H9 (cell line): ENCODE measurements around the gene PLA2G2E. TPM values are rescaled to one million over a fixed set of nuclear protein-coding genes. Genes with fewer than 3 reads are reported as not detected.

ENCODE experiments used
- DNase-seq: peaks from one replicate; pipeline ENCODE4 v3.0.0-alpha.2; 2017
- H2AFZ ChIP-seq: one replicate; pipeline ENCODE4 v1.6.1; 2013; ENCODE audit warnings: mild to moderate bottlenecking, low read length, control low read depth, moderate library complexity
- H2AK5ac ChIP-seq: 2 replicates; pipeline ENCODE4 v1.6.1; 2013; ENCODE audit warnings: low read length, control low read depth, mixed read lengths; ENCODE audit not compliant: insufficient read length
- H2BK120ac ChIP-seq: one replicate; pipeline ENCODE4 v1.6.1; 2013; ENCODE audit warnings: low read depth, mild to moderate bottlenecking, low read length, control low read depth, inconsistent platforms; ENCODE audit not compliant: poor library complexity, severe bottlenecking
- H2BK12ac ChIP-seq: 2 replicates; pipeline ENCODE4 v1.6.1; 2013; ENCODE audit warnings: low read length, control low read depth, mixed read lengths, low read depth; ENCODE audit not compliant: insufficient read length
- H2BK15ac ChIP-seq: 2 replicates; pipeline ENCODE4 v1.6.1; 2013; ENCODE audit warnings: low read depth, low read length, control low read depth
- H2BK20ac ChIP-seq: one replicate; pipeline ENCODE4 v1.6.1; 2013; ENCODE audit warnings: low read depth, mild to moderate bottlenecking, low read length, control low read depth, inconsistent platforms; ENCODE audit not compliant: poor library complexity, severe bottlenecking
- H2BK5ac ChIP-seq: 2 replicates; pipeline ENCODE4 v1.6.1; 2013; ENCODE audit warnings: low read length, control low read depth, mixed read lengths; ENCODE audit not compliant: insufficient read length
- H3K14ac ChIP-seq: 2 replicates; pipeline ENCODE4 v1.6.1; 2013; ENCODE audit warnings: low read length, control low read depth; ENCODE audit not compliant: insufficient read depth
- H3K18ac ChIP-seq: 2 replicates; pipeline ENCODE4 v1.6.1; 2013; ENCODE audit warnings: low read depth, mild to moderate bottlenecking, mixed read lengths, low read length, control low read depth; ENCODE audit not compliant: insufficient read length
- H3K23ac ChIP-seq: 2 replicates; pipeline ENCODE4 v1.6.1; 2013; ENCODE audit warnings: low read length, control low read depth, mixed read lengths, low read depth; ENCODE audit not compliant: insufficient read length
- H3K23me2 ChIP-seq: 2 replicates; pipeline ENCODE4 v1.6.1; 2013; ENCODE audit warnings: low read depth, mild to moderate bottlenecking, mixed read lengths, low read length, control low read depth; ENCODE audit not compliant: insufficient read length, poor library complexity, severe bottlenecking
- H3K27ac ChIP-seq: 2 replicates; pipeline ENCODE4 v1.5.1; 2013; ENCODE audit warnings: low read length, control low read depth, mixed read lengths, low read depth; ENCODE audit not compliant: insufficient read length
- H3K27me3 ChIP-seq: 2 replicates; pipeline ENCODE4 v1.6.1; 2013; ENCODE audit warnings: low read length, control low read depth, inconsistent platforms; ENCODE audit not compliant: insufficient read depth
- H3K4ac ChIP-seq: 2 replicates; pipeline ENCODE4 v1.6.1; 2013; ENCODE audit warnings: low read depth, mild to moderate bottlenecking, control low read depth, inconsistent platforms, low read length, moderate library complexity
- H3K4me1 ChIP-seq: 2 replicates; pipeline ENCODE4 v1.6.1; 2013; ENCODE audit warnings: low read length, control low read depth, inconsistent platforms; ENCODE audit not compliant: insufficient read depth
- H3K4me2 ChIP-seq: 2 replicates; pipeline ENCODE4 v1.6.1; 2013; ENCODE audit warnings: low read length, control low read depth, mixed read lengths; ENCODE audit not compliant: insufficient read length, insufficient read depth
- H3K56ac ChIP-seq: 2 replicates; pipeline ENCODE4 v1.6.1; 2013; ENCODE audit warnings: low read depth, mild to moderate bottlenecking, mixed read lengths, low read length, control low read depth; ENCODE audit not compliant: insufficient read length
- H3K79me1 ChIP-seq: 2 replicates; pipeline ENCODE4 v1.6.1; 2013; ENCODE audit warnings: low read depth, mild to moderate bottlenecking, moderate library complexity, low read length, control low read depth, inconsistent platforms; ENCODE audit not compliant: insufficient read depth, poor library complexity, severe bottlenecking
- H3K79me2 ChIP-seq: 2 replicates; pipeline ENCODE4 v1.6.1; 2013; ENCODE audit warnings: low read length, control low read depth, inconsistent platforms; ENCODE audit not compliant: insufficient read depth
- H3K9ac ChIP-seq: 2 replicates; pipeline ENCODE4 v1.6.1; 2013; ENCODE audit warnings: low read length, control low read depth, mixed read lengths; ENCODE audit not compliant: insufficient read length; ENCODE audit errors: extremely low read depth
- H3K9me3 ChIP-seq: one replicate; pipeline ENCODE4 v1.6.1; 2013; ENCODE audit warnings: low read depth, low read length, inconsistent platforms; ENCODE audit not compliant: control insufficient read depth
- H3T11ph ChIP-seq: one replicate; pipeline ENCODE4 v1.6.1; 2013; ENCODE audit warnings: mild to moderate bottlenecking, low read length, control low read depth, inconsistent platforms
- H4K20me1 ChIP-seq: one replicate; pipeline ENCODE4 v1.6.1; 2013; ENCODE audit not compliant: control insufficient read depth, insufficient read length, insufficient read depth
- H4K5ac ChIP-seq: 2 replicates; pipeline ENCODE4 v1.6.1; 2013; ENCODE audit warnings: low read depth, mild to moderate bottlenecking, mixed read lengths, low read length, control low read depth; ENCODE audit not compliant: insufficient read length
- H4K8ac ChIP-seq: replicated peaks from 2 replicates; pipeline ENCODE4 v1.6.1; 2013; ENCODE audit warnings: low read length, control low read depth, mixed read lengths, low read depth; ENCODE audit not compliant: insufficient read length
- H4K91ac ChIP-seq: 2 replicates; pipeline ENCODE4 v1.6.1; 2013; ENCODE audit warnings: low read depth, mild to moderate bottlenecking, moderate library complexity, mixed read lengths, low read length, control low read depth; ENCODE audit not compliant: insufficient read length
- H3K27ac Mint-ChIP-seq, 3 experiments: 2 replicates in 2 of 3; 3 replicates in 1 of 3; pipeline ENCODE4 v1.8.0; 2020 to 2021; ENCODE audit warnings: mixed read lengths in 3 of 3, mild to moderate bottlenecking in 1 of 3, moderate library complexity in 1 of 3
- H3K27me3 Mint-ChIP-seq: 2 replicates; pipeline ENCODE4 v1.8.0; 2021; ENCODE audit warnings: low read depth, mild to moderate bottlenecking, moderate library complexity, mixed read lengths
- H3K36me3 Mint-ChIP-seq, 3 experiments: 2 replicates in 2 of 3; 3 replicates in 1 of 3; pipeline ENCODE4 v1.8.0; 2020 to 2021; ENCODE audit warnings: low read depth in 3 of 3, mixed read lengths in 3 of 3; ENCODE audit not compliant: insufficient read depth in 1 of 3
- H3K4me1 Mint-ChIP-seq, 2 experiments: 2 replicates each; pipeline ENCODE4 v1.8.0; 2020; ENCODE audit warnings: mixed read lengths in 2 of 2
- H3K4me3 Mint-ChIP-seq, 2 experiments: 2 replicates in 1 of 2; 3 replicates in 1 of 2; pipeline ENCODE4 v1.8.0; 2020 to 2021; ENCODE audit warnings: mild to moderate bottlenecking in 2 of 2, mixed read lengths in 2 of 2, moderate library complexity in 1 of 2
- H3K9me3 Mint-ChIP-seq, 2 experiments: 2 replicates in 1 of 2; 3 replicates in 1 of 2; pipeline ENCODE4 v1.8.0; 2020; ENCODE audit warnings: mild to moderate bottlenecking in 2 of 2, mixed read lengths in 2 of 2, moderate library complexity in 1 of 2
- CTCF ChIP-seq: fragments of 200-600 bp; sonication (generic); conservative IDR thresholded peaks from 3 replicates; pipeline ENCODE4 v1.8.0; 2021; ENCODE audit warnings: antibody characterized with exemption, mild to moderate bottlenecking
- WGBS: extraction: QIAGEN DNeasy Blood & Tissue Kit; methylation state at CpG from one replicate; pipeline ENCODE4 v1.1.7; 2013; ENCODE audit warnings: missing lambda C conversion rate, low lambda C conversion rate, mixed read lengths; ENCODE audit not compliant: insufficient read length; ENCODE audit errors: extremely low coverage; 5-methylcytosine and 5-hydroxymethylcytosine counted together
- total RNA-seq: library from RNA; stranded (reverse); gene quantifications from 2 replicates; pipeline ENCODE4 v1.2.1, GENCODE V29; 2021

The PLA2G2E gene
- total RNA-seq, 1 experiment from 2014 or later, result not detected

GRCh38 chr1:19925342-19926070, 2.1 kb upstream of the PLA2G2E start:
- no peak overlapping the region for H3K9ac ChIP-seq

More at GRCh38 chr1:19925342-19926070, 2.1 kb upstream of the PLA2G2E start:
- Mint-ChIP-seq H3K4me3 (no peak overlapping the region), H3K27ac (no peak overlapping the region), H3K36me3 (peaks cover 0 to 2% (median 0%) of the 10 kb centered on the region in 3 experiments; a peak in 1 of 7 replicates), H3K27me3 (peaks cover 7% of the 10 kb centered on the region), H3K4me1 (peaks cover 5 to 14% of the 10 kb centered on the region in 2 experiments), H3K9me3 (peaks cover 2 to 11% of the 10 kb centered on the region in 2 experiments; a peak in 3 of 5 replicates)
- H2BK5ac ChIP-seq, result no peak overlapping the region
- no peak overlapping the region for H2BK15ac ChIP-seq
- H3K27ac ChIP-seq, result no peak overlapping the region
- H3T11ph ChIP-seq, result no peak overlapping the region
- peaks cover 1% of the 10 kb centered on the region for H3K9me3 ChIP-seq
- no peak overlapping the region for H3K23ac ChIP-seq
- H4K5ac ChIP-seq, result no peak overlapping the region
- H3K79me2 ChIP-seq, result no peaks in the 10 kb centered on the region
- H3K79me1 ChIP-seq, result no peaks in the 10 kb centered on the region
- no peak overlapping the region for H4K8ac ChIP-seq
- H4K20me1 ChIP-seq, result no peaks in the 10 kb centered on the region
- H3K23me2 ChIP-seq, result no peaks in the 10 kb centered on the region
- no peak overlapping the region for H3K18ac ChIP-seq
- H3K14ac ChIP-seq, result no peak overlapping the region
- no peak overlapping the region for H4K91ac ChIP-seq
- no peak overlapping the region for H3K4ac ChIP-seq
- H2BK120ac ChIP-seq, result no peak overlapping the region
- no peak overlapping the region for H2AFZ ChIP-seq
- H3K27me3 ChIP-seq, result no peaks in the 10 kb centered on the region
- TF ChIP-seq CTCF, result no peak
- H2AK5ac ChIP-seq, result no peak overlapping the region
- no CpG with 5 or more reads among the region's 7 CpGs for WGBS
- DNase-seq, result no peak
- no peak overlapping the region for H3K56ac ChIP-seq
- no peak overlapping the region for H3K4me2 ChIP-seq
- no peak overlapping the region for H2BK20ac ChIP-seq
- no peak overlapping the region for H2BK12ac ChIP-seq
- no peaks in the 10 kb centered on the region for H3K4me1 ChIP-seq
